H4 (cell line): ENCODE results near the gene TRNP1. TPM values are rescaled to one million over a fixed set of nuclear protein-coding genes. Genes with fewer than 3 reads are reported as not detected.
"Not testable (repeated sequence)": the region's sequence is repeated elsewhere in the genome, so short reads cannot be mapped to it uniquely, and the experiment has no call there.

ENCODE experiments used
- DNase-seq: peaks from one replicate; pipeline ENCODE4 v3.0.0-alpha.2; 2015; ENCODE audit warnings: low spot score
- total RNA-seq: library from RNA; depleted of rRNA; stranded (reverse); fragments of >200 nt; shearing (Covaris generic); gene quantifications from 2 replicates; pipeline ENCODE4 v1.2.3, GENCODE V29; 2014

Gene TRNP1
- total RNA-seq, 1 experiment from 2014 or later, result 3.3 TPM

DNA sequence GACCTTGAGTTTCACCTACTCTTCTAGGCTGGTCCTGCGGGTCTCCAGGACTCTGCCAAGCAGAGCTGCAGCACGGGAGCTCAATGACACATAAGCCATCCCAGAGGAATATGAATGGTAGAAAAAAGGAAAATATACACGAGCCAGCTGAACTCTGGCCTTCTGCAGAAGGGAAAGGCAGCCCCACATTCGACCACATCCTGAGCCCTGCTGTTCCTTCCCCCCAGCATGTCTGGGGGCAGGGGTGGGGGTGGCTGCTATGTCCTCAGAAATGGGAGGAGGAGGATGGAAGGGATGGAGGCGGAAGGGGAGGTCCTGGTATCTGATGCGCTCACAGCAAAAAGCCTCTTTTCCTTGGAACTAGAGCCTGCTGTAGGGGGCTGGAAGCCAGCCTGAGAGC, 21.1 kb upstream of the TRNP1 start:
- DNase-seq, result no peak

DNA sequence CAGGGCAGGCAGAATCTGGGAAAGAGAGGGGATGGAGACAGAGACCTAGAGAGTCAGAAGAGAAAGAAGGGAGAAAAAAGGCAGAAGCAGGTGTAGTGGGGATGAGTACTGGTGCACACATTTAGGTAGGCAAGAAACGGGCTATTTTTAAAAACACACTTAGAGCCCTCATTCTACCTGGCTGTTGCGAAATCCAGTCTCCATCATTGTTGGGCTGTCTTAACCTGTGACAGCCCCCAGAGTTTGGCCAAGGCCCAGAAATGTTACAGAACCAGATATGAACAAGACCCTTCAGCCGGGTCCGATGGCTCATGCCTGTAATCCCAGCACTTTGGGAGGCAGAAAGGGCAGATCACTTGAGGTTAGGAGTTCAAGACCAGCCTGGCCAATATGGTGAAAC, 20.7 kb upstream of the TRNP1 start:
- DNase-seq, result no peak

- DNase-seq, result no peak
Measured at GRCh38 chr1:26976621-26977510, 16.6 kb upstream of the TRNP1 start.

DNA sequence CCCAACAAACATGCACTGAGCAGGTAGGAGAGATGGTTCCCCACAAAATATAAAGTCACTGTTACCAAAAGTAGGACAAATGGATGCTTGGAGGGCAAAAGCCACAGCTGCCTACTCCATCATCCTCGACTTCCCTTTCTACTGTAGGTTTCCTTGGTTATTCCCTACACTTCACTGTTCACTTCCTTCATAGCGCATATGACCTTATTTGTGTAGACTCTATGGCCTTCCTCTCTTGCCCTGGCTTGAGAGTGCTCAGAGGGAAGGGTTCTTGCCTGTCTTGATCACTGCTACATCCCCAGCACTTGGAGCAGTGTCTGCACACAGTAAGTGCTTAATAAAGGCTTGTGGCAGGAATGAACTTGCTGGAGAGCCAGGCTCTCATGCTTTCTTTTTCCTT, 14.6 kb upstream of the TRNP1 start:
- no peak for DNase-seq

- no peak for DNase-seq
Measured at GRCh38 chr1:26981146-26981846, 12.2 kb upstream of the TRNP1 start.

DNA sequence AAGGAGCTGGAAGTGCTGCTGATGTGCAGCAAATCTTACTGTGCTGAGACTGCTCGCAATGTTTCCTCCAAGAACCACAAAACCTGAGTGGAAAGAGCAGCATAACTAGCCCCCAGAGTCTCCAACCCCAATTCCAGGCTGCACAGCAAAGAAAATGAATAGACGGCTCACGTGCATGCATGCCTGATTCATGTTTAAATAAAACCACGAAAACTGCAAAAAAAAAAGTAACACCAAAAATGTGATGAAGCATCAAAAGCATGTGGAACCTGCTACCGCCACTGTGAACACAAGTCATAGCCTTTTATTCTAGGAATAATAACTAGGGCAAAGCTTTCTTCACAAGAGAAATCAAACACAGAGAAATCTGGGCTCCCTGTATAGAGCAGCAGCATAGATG, 9.6 kb upstream of the TRNP1 start:
- DNase-seq, result no peak

GRCh38 chr1:26984291-26984690, 9.2 kb upstream of the TRNP1 start:
- DNase-seq, result no peak

GRCh38 chr1:26986658-26987057, 6.8 kb upstream of the TRNP1 start:
- DNase-seq, result no peak

DNA sequence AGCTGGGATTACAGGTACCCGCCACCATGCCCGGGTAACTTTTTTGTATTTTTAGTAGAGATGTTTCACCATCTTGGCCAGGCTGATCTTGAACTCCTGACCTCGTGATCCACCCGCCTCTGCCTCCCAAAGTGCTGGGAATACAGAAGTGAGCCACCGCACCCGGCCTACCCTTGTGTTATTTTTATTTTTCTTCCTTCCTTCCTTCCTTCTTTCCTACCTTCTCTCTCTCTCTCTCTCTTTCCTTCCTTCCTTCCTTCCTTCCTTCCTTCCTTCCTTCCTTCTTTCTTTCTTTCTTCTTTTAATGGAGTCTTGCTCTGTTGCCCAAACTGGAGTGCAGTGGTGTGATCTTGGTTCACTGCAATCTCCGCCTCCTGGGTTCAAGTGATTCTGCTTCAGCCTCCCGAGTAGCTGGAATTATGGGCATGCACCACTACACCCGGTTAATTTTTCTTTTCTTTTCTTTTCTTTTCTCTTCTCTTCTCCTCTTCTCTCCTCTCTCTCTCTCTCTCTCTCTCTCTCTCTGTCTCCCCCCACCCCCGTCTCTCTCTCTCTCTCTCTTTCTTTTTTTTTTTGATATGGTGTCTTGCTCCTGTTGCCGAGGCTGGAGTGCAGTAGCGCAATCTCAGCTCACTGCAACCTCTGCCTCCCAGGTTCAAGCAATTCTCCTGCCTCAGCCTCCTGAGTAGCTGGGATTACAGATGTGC, 3.9 kb upstream of the TRNP1 start:
- not testable (repeated sequence) for DNase-seq

GRCh38 chr1:26991310-26992116, 2.0 kb upstream of the TRNP1 start:
- no peak for DNase-seq

GRCh38 chr1:26994020-26994786, 711 bp downstream of the TRNP1 start:
- DNase-seq, result no peak

DNA sequence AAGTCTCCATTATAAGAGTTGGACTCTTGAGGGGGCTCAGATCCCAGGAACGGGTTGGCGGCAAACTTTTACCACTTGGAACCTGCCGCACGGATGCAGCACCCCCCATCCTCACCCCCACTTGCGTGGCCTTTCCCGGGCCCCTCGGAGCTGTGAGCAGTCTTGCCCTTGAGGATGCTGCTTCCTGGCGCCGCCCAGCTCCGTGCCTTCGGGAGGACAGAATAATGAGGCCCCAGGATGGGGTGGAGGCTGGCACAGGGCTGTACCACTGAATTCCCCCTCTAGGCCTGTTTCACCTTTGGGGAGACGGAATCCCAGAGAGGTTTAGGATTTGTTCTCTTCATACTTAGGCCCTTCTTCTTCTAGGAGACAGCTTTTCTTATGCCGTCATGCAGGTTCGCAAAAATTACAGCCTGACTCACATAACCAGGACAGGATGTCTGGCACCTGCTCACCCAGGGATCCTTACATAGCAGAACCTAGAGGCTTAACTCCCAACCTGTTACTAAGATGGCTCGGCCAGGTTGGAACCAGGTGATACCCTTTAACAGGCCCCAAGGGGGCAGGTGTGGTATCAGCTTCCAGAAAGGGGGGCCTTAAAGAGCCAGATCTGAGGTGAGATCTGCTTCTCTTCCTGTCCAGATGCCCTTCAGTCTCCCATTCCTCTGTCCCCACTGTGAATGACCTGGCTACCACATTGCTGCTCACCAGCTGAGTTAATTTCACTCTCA, 1.5 kb downstream of the TRNP1 start:
- DNase-seq, result no peak

- DNase-seq, result no peak
Measured at GRCh38 chr1:26996024-26996423, 2.5 kb downstream of the TRNP1 start.

DNA sequence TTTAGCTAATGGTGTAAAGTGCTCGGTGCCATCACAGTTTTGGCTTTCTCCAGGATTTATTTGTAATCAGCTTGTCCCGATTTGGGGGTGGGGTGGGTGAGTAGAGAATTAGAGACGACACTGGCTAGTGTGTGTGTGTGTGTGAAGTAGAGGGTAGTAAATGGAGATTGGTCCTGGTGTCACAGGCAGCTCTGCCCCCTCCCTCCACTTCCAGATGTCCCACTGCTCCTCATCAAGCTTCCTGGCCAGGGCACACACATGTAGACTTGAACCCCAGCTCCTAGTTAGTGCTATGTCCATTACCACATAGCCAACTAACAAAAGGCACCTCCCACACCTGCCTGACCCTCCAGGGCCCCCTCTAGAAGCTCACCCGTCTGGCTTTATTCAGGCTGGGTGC, 3.2 kb downstream of the TRNP1 start:
- no peak for DNase-seq

GRCh38 chr1:26998429-26999300, 5.2 kb downstream of the TRNP1 start:
- DNase-seq, result no peak

GRCh38 chr1:26999440-26999987, 6.0 kb downstream of the TRNP1 start:
- DNase-seq, result peak; percentile 67

DNA sequence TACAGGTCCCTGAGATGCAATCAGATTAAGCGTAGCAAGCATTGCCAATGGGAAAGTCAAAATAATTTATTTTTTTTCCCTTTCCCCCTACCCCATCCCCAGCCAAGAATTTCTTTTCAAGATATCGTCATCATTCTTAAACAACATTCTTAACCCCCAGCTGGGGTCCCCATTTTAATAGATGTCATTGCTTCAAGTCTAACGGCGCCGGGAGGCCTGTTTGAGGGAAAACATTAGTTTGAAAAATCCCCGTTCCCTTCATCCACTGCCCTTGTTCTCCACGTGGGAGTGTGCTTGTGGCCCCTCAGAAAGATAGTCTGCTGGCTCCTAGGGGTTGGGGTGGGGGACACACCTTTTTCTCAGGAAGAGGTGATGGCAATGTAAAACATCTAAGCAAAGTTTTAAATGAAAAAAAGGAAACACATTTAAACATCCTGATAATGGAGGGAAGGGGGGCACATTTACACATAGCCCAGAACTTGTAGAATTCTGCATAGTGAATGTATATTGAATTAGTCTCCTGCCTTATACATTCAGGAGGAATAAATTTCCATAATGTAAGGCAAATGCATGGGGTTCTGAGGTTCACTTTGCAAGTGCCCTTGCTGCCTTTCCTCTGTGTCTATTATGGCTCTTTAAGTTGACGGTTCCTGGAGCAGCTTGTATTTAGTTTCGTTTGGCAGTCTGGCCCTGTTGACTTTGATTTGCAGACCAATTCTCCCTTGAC, 6.8 kb downstream of the TRNP1 start:
- DNase-seq, result no peak

DNA sequence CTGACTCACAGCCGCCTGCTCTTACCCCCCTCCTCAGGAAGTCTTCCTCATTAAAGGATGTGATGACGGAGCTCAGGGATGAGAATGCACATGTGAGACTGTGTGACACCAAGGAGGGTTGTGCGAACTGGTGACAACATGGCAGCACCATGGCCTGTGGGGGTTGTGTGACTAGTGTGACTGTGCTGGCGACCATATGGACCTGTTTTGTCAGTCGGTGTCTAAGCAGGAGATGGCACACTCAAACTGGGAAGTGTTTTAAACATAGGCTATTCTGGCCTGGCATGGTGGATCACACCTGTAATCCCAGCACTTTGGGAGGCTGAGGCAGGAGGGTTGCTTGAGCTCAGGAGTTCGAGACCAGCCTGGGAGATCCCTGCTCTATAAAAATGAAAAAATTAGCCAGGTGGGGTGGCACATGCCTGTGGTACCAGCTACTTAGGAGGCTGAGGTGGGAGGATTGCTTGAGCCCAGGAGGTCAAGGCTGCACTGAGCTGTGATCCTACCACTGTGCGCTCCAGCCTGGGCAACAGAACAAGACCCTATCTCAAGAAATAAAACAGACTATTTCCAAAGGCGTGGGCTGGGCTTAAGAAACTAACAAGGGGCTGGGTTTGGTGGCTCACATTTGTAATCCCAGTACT, 7.4 kb downstream of the TRNP1 start:
- DNase-seq, result no peak
